ENCODE data around the gene MCM3AP.

Gene MCM3AP

GRCh38 chr21:46274797-46275390 is 10.5 kb downstream of the MCM3AP start:
- no peak overlapping the region for H3K27ac ChIP-seq (ENCODE audit: low read depth in 2 of 2, low read length in 2 of 2)
- no peak overlapping the region for H3K9ac ChIP-seq (ENCODE audit: low read depth in 1 of 2, low read length in 2 of 2)
- peaks cover 72 to 84% of the 10 kb centered on the region in 2 donors for H3K36me3 ChIP-seq (ENCODE audit: control insufficient read depth in 2 of 2, insufficient read depth in 2 of 2, low read length in 2 of 2)
- H3K4me1 ChIP-seq (ENCODE audit: control insufficient read depth in 2 of 2, insufficient read depth in 2 of 2, low read length in 2 of 2) = no peaks in the 10 kb centered on the region
- no peaks in the 10 kb centered on the region for H3K9me3 ChIP-seq (ENCODE audit: control insufficient read depth in 2 of 2, low read length in 2 of 2)
- H3K4me3 ChIP-seq (ENCODE audit: low read length in 2 of 2) = no peak overlapping the region
- no peaks in the 10 kb centered on the region for H3K27me3 ChIP-seq (ENCODE audit: control insufficient read depth in 2 of 2, insufficient read depth in 2 of 2, low read length in 2 of 2)

- peaks cover 72 to 84% of the 10 kb centered on the region in 2 donors for H3K36me3 ChIP-seq (ENCODE audit: control insufficient read depth in 2 of 2, insufficient read depth in 2 of 2, low read length in 2 of 2)
- H3K4me3 ChIP-seq (ENCODE audit: low read length in 2 of 2) = no peak overlapping the region
Observed at GRCh38 chr21:46273341-46273740, 12.1 kb downstream of the MCM3AP start.

GRCh38 chr21:46269466-46269865 is 15.9 kb downstream of the MCM3AP start:
- H3K36me3 ChIP-seq (ENCODE audit: control insufficient read depth in 2 of 2, insufficient read depth in 2 of 2, low read length in 2 of 2) = peaks cover 83 to 90% of the 10 kb centered on the region in 2 donors
- no peak overlapping the region for H3K4me3 ChIP-seq (ENCODE audit: low read length in 2 of 2)
- H3K27ac ChIP-seq (ENCODE audit: low read depth in 2 of 2, low read length in 2 of 2) = no peak overlapping the region
- no peaks in the 10 kb centered on the region for H3K4me1 ChIP-seq (ENCODE audit: control insufficient read depth in 2 of 2, insufficient read depth in 2 of 2, low read length in 2 of 2)
- H3K9ac ChIP-seq (ENCODE audit: low read depth in 1 of 2, low read length in 2 of 2) = no peak overlapping the region
- no peaks in the 10 kb centered on the region for H3K9me3 ChIP-seq (ENCODE audit: control insufficient read depth in 2 of 2, low read length in 2 of 2)
- no peaks in the 10 kb centered on the region for H3K27me3 ChIP-seq (ENCODE audit: control insufficient read depth in 2 of 2, insufficient read depth in 2 of 2, low read length in 2 of 2)

More at GRCh38 chr21:46273341-46273740, 12.1 kb downstream of the MCM3AP start:
- H3K27ac ChIP-seq (ENCODE audit: low read depth in 2 of 2, low read length in 2 of 2) = no peak overlapping the region
- H3K9ac ChIP-seq (ENCODE audit: low read depth in 1 of 2, low read length in 2 of 2) = no peak overlapping the region
- H3K4me1 ChIP-seq (ENCODE audit: control insufficient read depth in 2 of 2, insufficient read depth in 2 of 2, low read length in 2 of 2) = no peaks in the 10 kb centered on the region
- H3K27me3 ChIP-seq (ENCODE audit: control insufficient read depth in 2 of 2, insufficient read depth in 2 of 2, low read length in 2 of 2) = no peaks in the 10 kb centered on the region
- H3K9me3 ChIP-seq (ENCODE audit: control insufficient read depth in 2 of 2, low read length in 2 of 2) = no peaks in the 10 kb centered on the region

GRCh38 chr21:46268371-46268770 is 17.0 kb downstream of the MCM3AP start:
- Histone ChIP-seq H3K27me3 (ENCODE audit: control insufficient read depth in 2 of 2, insufficient read depth in 2 of 2, low read length in 2 of 2) (no peaks in the 10 kb centered on the region), H3K27ac (ENCODE audit: low read depth in 2 of 2, low read length in 2 of 2) (no peak overlapping the region), H3K9me3 (ENCODE audit: control insufficient read depth in 2 of 2, low read length in 2 of 2) (no peaks in the 10 kb centered on the region), H3K4me1 (ENCODE audit: control insufficient read depth in 2 of 2, insufficient read depth in 2 of 2, low read length in 2 of 2) (no peaks in the 10 kb centered on the region), H3K4me3 (ENCODE audit: low read length in 2 of 2) (no peak overlapping the region), H3K9ac (ENCODE audit: low read depth in 1 of 2, low read length in 2 of 2) (no peak overlapping the region), H3K36me3 (ENCODE audit: control insufficient read depth in 2 of 2, insufficient read depth in 2 of 2, low read length in 2 of 2) (peaks cover 80 to 87% of the 10 kb centered on the region in 2 donors)

- no peaks in the 10 kb centered on the region for H3K4me1 ChIP-seq (ENCODE audit: control insufficient read depth in 2 of 2, insufficient read depth in 2 of 2, low read length in 2 of 2)
Observed at GRCh38 chr21:46266946-46267345, 18.5 kb downstream of the MCM3AP start.

GRCh38 chr21:46265736-46266525 is 19.5 kb downstream of the MCM3AP start:
- no peaks in the 10 kb centered on the region for H3K9me3 ChIP-seq (ENCODE audit: control insufficient read depth in 2 of 2, low read length in 2 of 2)
- no peak overlapping the region for H3K4me3 ChIP-seq (ENCODE audit: low read length in 2 of 2)
- H3K4me1 ChIP-seq (ENCODE audit: control insufficient read depth in 2 of 2, insufficient read depth in 2 of 2, low read length in 2 of 2) = no peaks in the 10 kb centered on the region
- H3K9ac ChIP-seq (ENCODE audit: low read depth in 1 of 2, low read length in 2 of 2) = no peak overlapping the region
- peaks cover 70 to 77% of the 10 kb centered on the region in 2 donors for H3K36me3 ChIP-seq (ENCODE audit: control insufficient read depth in 2 of 2, insufficient read depth in 2 of 2, low read length in 2 of 2)
- H3K27ac ChIP-seq (ENCODE audit: low read depth in 2 of 2, low read length in 2 of 2) = no peak overlapping the region
- no peaks in the 10 kb centered on the region for H3K27me3 ChIP-seq (ENCODE audit: control insufficient read depth in 2 of 2, insufficient read depth in 2 of 2, low read length in 2 of 2)

More at GRCh38 chr21:46266946-46267345, 18.5 kb downstream of the MCM3AP start:
- Histone ChIP-seq H3K4me3 (ENCODE audit: low read length in 2 of 2) (no peak overlapping the region), H3K27ac (ENCODE audit: low read depth in 2 of 2, low read length in 2 of 2) (no peak overlapping the region), H3K9ac (ENCODE audit: low read depth in 1 of 2, low read length in 2 of 2) (no peak overlapping the region), H3K27me3 (ENCODE audit: control insufficient read depth in 2 of 2, insufficient read depth in 2 of 2, low read length in 2 of 2) (no peaks in the 10 kb centered on the region), H3K9me3 (ENCODE audit: control insufficient read depth in 2 of 2, low read length in 2 of 2) (no peaks in the 10 kb centered on the region), H3K36me3 (ENCODE audit: control insufficient read depth in 2 of 2, insufficient read depth in 2 of 2, low read length in 2 of 2) (peaks cover 70 to 77% of the 10 kb centered on the region in 2 donors)

GRCh38 chr21:46264690-46265144 is 20.7 kb downstream of the MCM3AP start:
- no peaks in the 10 kb centered on the region for H3K9me3 ChIP-seq (ENCODE audit: control insufficient read depth in 2 of 2, low read length in 2 of 2)
- peaks cover 65 to 77% of the 10 kb centered on the region in 2 donors for H3K36me3 ChIP-seq (ENCODE audit: control insufficient read depth in 2 of 2, insufficient read depth in 2 of 2, low read length in 2 of 2)
- no peak overlapping the region for H3K9ac ChIP-seq (ENCODE audit: low read depth in 1 of 2, low read length in 2 of 2)
- no peak overlapping the region for H3K4me3 ChIP-seq (ENCODE audit: low read length in 2 of 2)
- H3K27me3 ChIP-seq (ENCODE audit: control insufficient read depth in 2 of 2, insufficient read depth in 2 of 2, low read length in 2 of 2) = no peaks in the 10 kb centered on the region
- H3K27ac ChIP-seq (ENCODE audit: low read depth in 2 of 2, low read length in 2 of 2) = no peak overlapping the region
- no peaks in the 10 kb centered on the region for H3K4me1 ChIP-seq (ENCODE audit: control insufficient read depth in 2 of 2, insufficient read depth in 2 of 2, low read length in 2 of 2)

GRCh38 chr21:46264046-46264689 is 21.2 kb downstream of the MCM3AP start:
- Histone ChIP-seq H3K36me3 (ENCODE audit: control insufficient read depth in 2 of 2, insufficient read depth in 2 of 2, low read length in 2 of 2) (peaks cover 60 to 71% of the 10 kb centered on the region in 2 donors), H3K4me3 (ENCODE audit: low read length in 2 of 2) (no peak overlapping the region)

GRCh38 chr21:46256501-46256994 is 28.9 kb downstream of the MCM3AP start:
- Histone ChIP-seq H3K4me3 (ENCODE audit: low read length in 2 of 2) (no peak overlapping the region), H3K9me3 (ENCODE audit: control insufficient read depth in 2 of 2, low read length in 2 of 2) (no peaks in the 10 kb centered on the region), H3K36me3 (ENCODE audit: control insufficient read depth in 2 of 2, insufficient read depth in 2 of 2, low read length in 2 of 2) (peaks cover 67 to 84% of the 10 kb centered on the region in 2 donors), H3K27ac (ENCODE audit: low read depth in 2 of 2, low read length in 2 of 2) (no peak overlapping the region), H3K4me1 (ENCODE audit: control insufficient read depth in 2 of 2, insufficient read depth in 2 of 2, low read length in 2 of 2) (no peaks in the 10 kb centered on the region), H3K9ac (ENCODE audit: low read depth in 1 of 2, low read length in 2 of 2) (no peak overlapping the region), H3K27me3 (ENCODE audit: control insufficient read depth in 2 of 2, insufficient read depth in 2 of 2, low read length in 2 of 2) (no peaks in the 10 kb centered on the region)

More at GRCh38 chr21:46264046-46264689, 21.2 kb downstream of the MCM3AP start:
- Histone ChIP-seq H3K9ac (ENCODE audit: low read depth in 1 of 2, low read length in 2 of 2) (no peak overlapping the region), H3K27ac (ENCODE audit: low read depth in 2 of 2, low read length in 2 of 2) (no peak overlapping the region), H3K9me3 (ENCODE audit: control insufficient read depth in 2 of 2, low read length in 2 of 2) (no peaks in the 10 kb centered on the region), H3K4me1 (ENCODE audit: control insufficient read depth in 2 of 2, insufficient read depth in 2 of 2, low read length in 2 of 2) (no peaks in the 10 kb centered on the region), H3K27me3 (ENCODE audit: control insufficient read depth in 2 of 2, insufficient read depth in 2 of 2, low read length in 2 of 2) (no peaks in the 10 kb centered on the region)
